ENCODE measurements around the gene DYNC1I1. TPM values are rescaled to one million over a fixed set of nuclear protein-coding genes. Genes with fewer than 3 reads are reported as not detected.

DYNC1I1 gene
- total RNA-seq, 4 donors from 2014 or later, result 1.9 to 6.7 (median 5.8) TPM

DNA sequence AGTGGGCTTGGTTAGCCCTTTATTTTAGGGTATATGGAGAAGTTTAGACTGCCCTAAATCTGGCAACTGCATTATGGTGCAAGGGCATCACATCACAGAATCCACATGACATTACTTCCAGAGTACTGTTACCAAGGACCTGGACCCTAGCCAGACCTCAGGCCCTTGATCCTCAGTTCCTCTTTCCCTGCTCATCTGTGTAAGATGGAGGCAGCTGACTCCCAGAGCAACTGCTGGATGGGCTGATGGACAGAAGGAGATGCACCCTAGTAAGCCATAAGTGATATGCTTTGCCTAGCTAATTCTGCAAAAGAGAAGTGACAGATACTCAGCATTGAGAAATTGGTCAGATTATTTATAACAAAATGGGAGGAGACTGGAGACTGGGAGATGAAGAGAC is 131.7 kb downstream of the DYNC1I1 start:
- Histone ChIP-seq H3K27ac (no peak overlapping the region), H3K36me3 (no peaks in the 10 kb centered on the region), H3K9me3 (no peaks in the 10 kb centered on the region), H3K4me3 (no peak overlapping the region), H3K4me1 (no peaks in the 10 kb centered on the region), H3K27me3 (no peaks in the 10 kb centered on the region)
- no peak for DNase-seq (ENCODE audit: low spot score in 2 of 2)
- TF ChIP-seq, protein P1, sequence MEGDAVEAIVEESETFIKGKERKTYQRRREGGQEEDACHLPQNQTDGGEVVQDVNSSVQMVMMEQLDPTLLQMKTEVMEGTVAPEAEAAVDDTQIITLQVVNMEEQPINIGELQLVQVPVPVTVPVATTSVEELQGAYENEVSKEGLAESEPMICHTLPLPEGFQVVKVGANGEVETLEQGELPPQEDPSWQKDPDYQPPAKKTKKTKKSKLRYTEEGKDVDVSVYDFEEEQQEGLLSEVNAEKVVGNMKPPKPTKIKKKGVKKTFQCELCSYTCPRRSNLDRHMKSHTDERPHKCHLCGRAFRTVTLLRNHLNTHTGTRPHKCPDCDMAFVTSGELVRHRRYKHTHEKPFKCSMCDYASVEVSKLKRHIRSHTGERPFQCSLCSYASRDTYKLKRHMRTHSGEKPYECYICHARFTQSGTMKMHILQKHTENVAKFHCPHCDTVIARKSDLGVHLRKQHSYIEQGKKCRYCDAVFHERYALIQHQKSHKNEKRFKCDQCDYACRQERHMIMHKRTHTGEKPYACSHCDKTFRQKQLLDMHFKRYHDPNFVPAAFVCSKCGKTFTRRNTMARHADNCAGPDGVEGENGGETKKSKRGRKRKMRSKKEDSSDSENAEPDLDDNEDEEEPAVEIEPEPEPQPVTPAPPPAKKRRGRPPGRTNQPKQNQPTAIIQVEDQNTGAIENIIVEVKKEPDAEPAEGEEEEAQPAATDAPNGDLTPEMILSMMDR (IDR thresholded peaks at IDR 0.05), result no peak
- TF ChIP-seq EP300 (IDR thresholded peaks at IDR 0.05) (no peak), POLR2AphosphoS5 (IDR thresholded peaks at IDR 0.05) (no peak), POLR2A (IDR thresholded peaks at IDR 0.05) (no peak)

GRCh38 chr7:95905167-95905566 is 132.8 kb downstream of the DYNC1I1 start:
- no peak for DNase-seq (ENCODE audit: low spot score in 2 of 2)
- no peak overlapping the region for H3K27ac ChIP-seq
- no peaks in the 10 kb centered on the region for H3K27me3 ChIP-seq
- no peaks in the 10 kb centered on the region for H3K9me3 ChIP-seq
- H3K36me3 ChIP-seq, result no peaks in the 10 kb centered on the region
- H3K4me3 ChIP-seq, result no peak overlapping the region
- 34% methylated on average over 3 of the region's 3 CpGs for WGBS
- TF ChIP-seq, protein P1 (IDR thresholded peaks at IDR 0.05), result no peak
- TF ChIP-seq POLR2A (IDR thresholded peaks at IDR 0.05) (no peak), EP300 (IDR thresholded peaks at IDR 0.05) (no peak), POLR2AphosphoS5 (IDR thresholded peaks at IDR 0.05) (no peak)
- H3K4me1 ChIP-seq, result no peaks in the 10 kb centered on the region

GRCh38 chr7:95906851-95907250 is 134.5 kb downstream of the DYNC1I1 start:
- TF ChIP-seq, protein P1 (IDR thresholded peaks at IDR 0.05), result no peak
- TF ChIP-seq POLR2A (IDR thresholded peaks at IDR 0.05) (no peak), POLR2AphosphoS5 (IDR thresholded peaks at IDR 0.05) (no peak), EP300 (IDR thresholded peaks at IDR 0.05) (no peak)
- DNase-seq (ENCODE audit: low spot score in 2 of 2), result no peak
- no peaks in the 10 kb centered on the region for H3K4me1 ChIP-seq
- H3K9me3 ChIP-seq, result no peaks in the 10 kb centered on the region
- no peaks in the 10 kb centered on the region for H3K36me3 ChIP-seq
- H3K4me3 ChIP-seq, result no peak overlapping the region
- no peaks in the 10 kb centered on the region for H3K27me3 ChIP-seq
- no peak overlapping the region for H3K27ac ChIP-seq
- 68% methylated on average over 5 of the region's 5 CpGs for WGBS

DNA sequence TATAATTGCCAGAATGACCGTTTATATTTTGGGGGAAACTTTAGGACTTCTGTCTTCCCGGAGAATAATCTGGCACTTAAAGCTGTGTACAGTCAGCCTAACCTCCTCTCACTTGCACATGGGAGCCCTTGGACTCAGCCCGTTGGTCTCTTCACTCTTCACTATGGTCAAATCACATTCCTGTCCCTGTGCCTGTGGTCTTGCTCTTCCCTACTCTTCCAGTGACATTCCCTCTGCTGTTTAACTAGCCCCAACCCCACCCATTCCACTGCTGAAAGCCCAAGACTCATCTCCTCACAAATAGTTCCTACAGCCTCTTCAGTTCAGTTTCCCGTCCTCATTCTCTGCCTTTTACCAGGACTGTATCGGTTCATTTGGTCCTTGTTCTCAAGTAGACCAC is 135.0 kb downstream of the DYNC1I1 start:
- no peaks in the 10 kb centered on the region for H3K9me3 ChIP-seq
- H3K4me3 ChIP-seq, result no peak overlapping the region
- H3K27ac ChIP-seq, result no peak overlapping the region
- WGBS, result 86% methylated on average over 5 of the region's 5 CpGs
- H3K36me3 ChIP-seq, result no peaks in the 10 kb centered on the region
- DNase-seq (ENCODE audit: low spot score in 2 of 2), result no peak
- TF ChIP-seq POLR2AphosphoS5 (IDR thresholded peaks at IDR 0.05) (no peak), EP300 (IDR thresholded peaks at IDR 0.05) (no peak), POLR2A (IDR thresholded peaks at IDR 0.05) (no peak)
- TF ChIP-seq, protein P1 (IDR thresholded peaks at IDR 0.05), result no peak
- no peaks in the 10 kb centered on the region for H3K27me3 ChIP-seq
- H3K4me1 ChIP-seq, result no peaks in the 10 kb centered on the region

DNA sequence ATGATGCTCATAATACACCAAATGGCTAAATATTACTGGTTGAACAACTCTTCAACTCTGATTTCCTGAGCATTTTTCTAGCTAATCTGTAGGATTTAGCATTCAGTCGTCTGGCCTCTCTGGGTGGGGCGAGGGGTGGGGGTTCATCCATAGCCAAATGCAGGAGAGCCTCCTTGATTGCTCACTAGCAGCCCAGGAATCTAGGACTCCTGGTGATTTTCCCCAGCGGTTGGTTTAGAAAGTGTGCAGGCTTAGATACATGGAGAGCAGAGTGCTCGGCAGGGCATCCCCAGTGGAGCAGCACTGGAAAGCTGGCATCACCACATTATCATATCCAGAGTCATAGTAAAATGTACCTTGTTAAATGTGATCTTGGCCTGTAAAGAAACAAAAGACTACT is 136.1 kb downstream of the DYNC1I1 start:
- Histone ChIP-seq H3K9me3 (no peaks in the 10 kb centered on the region), H3K27ac (no peak overlapping the region), H3K36me3 (no peaks in the 10 kb centered on the region), H3K4me1 (no peaks in the 10 kb centered on the region), H3K4me3 (no peak overlapping the region), H3K27me3 (no peaks in the 10 kb centered on the region)
- 56% methylated on average over 4 of the region's 4 CpGs for WGBS
- no peak for DNase-seq (ENCODE audit: low spot score in 2 of 2)
- TF ChIP-seq POLR2A (IDR thresholded peaks at IDR 0.05), result no peak
- TF ChIP-seq, protein P1 (IDR thresholded peaks at IDR 0.05), result no peak
- no peak for TF ChIP-seq EP300 (IDR thresholded peaks at IDR 0.05)
- TF ChIP-seq POLR2AphosphoS5 (IDR thresholded peaks at IDR 0.05), result no peak

Data from suprapubic skin (tissue), 4 donors.